HG03066 (cell line): ENCODE measurements around the gene ZNF18.
"Not testable (repeated sequence)": the region's sequence is repeated elsewhere in the genome, so short reads cannot be mapped to it uniquely, and the experiment has no call there.

Experiments used
- ATAC-seq: cut with Tn5 transposase; IDR thresholded peaks from one replicate; pipeline ENCODE4 v1.9.1; 2021; ENCODE audit warnings: low read depth; ENCODE audit not compliant: unreplicated experiment

The ZNF18 gene

DNA sequence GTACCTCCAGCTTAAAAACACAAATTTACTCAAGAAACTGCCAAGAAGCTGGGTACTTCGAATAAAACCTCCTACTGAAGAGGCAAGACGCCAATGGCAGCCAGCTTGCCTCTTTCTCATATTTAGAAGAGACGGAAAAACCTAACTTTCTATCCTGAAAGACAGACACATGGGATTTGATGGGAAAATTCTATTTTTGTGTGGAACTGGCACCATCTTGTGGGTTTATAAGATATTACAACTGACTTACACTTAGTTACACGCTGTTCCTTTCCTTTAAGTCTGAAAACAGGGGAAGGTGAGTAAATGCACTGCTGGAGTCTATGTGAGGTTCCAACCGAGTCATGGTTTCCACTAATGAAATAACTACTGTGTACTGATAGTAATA lies 10.3 kb downstream of the ZNF18 start:
- no peak for ATAC-seq

DNA sequence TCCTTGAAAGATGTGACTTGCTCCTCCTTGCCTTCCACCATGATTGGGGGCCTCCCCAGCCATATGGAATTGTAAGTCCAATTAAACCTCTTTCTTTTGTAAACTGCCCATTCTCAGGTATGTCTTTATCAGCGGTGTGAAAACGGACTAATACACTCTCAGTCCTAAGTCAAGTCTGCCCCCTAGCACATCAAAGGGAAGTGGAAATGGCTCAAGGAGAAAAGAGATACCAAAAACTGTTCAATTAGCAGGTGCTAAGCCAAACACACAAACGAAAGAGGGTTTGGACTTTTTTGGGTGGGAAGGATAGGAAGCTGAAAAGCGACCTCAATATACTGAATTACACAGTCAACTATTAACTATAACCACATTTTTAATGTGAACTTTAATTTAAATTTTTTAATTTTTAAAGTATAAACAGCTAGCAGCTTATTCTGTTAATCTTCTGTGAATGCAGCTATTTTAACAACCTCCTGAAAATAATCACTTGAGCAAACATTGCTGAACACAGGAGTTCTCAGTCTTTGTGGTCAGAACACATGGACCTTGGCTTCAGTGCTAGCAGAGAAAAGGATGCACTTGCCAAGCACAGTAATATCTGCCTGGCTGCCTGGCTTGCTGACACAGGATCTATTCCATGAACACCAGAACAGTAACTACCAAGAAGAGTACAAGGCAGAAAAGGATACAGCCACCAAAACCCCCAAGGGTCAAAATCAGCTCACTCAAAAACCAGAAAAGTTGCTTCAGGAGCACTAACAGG lies 10.9 kb downstream of the ZNF18 start:
- ATAC-seq: no peak

DNA sequence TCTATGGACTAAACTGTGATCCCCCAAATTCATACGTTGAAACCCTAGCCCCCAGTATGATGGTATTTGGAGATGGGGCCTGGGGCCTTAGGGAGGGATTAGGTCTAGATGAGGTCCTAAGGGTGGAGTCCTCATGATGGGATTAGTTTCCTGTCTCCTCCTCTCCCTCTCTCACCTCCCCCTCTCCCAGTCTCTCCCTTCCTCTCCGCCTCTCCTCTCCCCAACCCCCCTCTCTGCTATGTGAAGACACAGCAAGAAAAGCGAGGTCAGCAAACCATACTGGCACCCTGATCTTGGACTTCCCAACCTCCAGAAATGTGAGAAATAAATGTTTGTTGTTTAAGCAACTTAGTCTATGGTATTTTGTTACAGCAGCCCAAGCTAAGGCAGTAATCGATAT lies 15.4 kb downstream of the ZNF18 start:
- ATAC-seq: no peak

DNA sequence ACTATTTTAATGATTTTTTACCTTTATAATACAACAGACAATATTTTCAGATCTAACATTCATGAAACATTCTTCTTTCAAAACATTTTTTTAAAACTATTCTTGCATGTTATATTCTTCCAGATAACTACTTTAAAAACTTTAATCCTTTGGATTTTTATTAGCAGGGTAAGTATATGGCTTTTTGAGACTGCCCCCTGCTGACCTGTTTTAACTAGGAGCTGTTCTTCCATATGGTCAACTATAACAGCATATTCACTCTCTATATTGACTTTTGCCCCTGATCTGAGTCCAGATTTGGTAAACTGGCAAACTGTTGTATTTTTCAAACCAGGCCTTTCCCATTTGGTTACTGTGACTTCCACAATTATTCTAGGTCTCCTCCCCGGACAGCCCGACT lies 16.5 kb downstream of the ZNF18 start:
- ATAC-seq: no peak

DNA sequence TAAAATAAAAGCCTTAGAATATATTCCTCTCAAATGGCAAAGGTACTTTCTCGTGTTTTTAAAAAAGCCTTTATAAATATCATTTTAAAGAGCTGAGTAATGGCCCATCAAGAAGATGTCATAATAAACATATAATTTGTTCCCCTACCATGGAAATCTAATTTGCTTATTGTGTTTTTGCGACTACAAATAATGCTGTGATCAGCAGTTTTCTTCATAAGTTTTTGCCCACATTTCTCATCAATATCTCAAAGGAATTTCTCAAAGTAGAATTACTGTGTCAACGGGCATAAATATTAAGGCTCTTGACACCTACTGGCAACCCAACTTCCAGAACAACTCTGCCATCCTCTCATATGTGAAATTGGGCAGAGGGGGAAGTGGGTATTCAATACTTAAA lies 17.5 kb downstream of the ZNF18 start:
- no peak for ATAC-seq

DNA sequence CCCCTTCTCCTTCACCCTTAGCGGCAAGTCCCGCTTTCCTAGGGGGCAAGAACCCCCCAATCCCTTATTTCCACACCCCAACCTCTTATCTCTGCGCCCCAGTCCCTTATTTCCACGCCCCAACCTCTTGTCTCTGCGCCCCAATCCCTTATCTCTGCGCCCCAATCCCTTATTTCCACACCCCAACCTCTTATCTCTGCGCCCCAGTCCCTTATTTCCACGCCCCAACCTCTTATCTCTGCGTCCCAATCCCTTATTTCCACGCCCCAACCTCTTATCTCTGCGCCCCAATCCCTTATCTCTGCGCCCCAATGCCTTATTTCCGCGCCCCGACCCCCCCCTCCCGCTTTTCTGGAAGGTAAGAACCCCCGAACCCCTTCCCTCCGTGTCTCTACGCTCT lies 24.5 kb downstream of the ZNF18 start:
- not testable (repeated sequence) for ATAC-seq

DNA sequence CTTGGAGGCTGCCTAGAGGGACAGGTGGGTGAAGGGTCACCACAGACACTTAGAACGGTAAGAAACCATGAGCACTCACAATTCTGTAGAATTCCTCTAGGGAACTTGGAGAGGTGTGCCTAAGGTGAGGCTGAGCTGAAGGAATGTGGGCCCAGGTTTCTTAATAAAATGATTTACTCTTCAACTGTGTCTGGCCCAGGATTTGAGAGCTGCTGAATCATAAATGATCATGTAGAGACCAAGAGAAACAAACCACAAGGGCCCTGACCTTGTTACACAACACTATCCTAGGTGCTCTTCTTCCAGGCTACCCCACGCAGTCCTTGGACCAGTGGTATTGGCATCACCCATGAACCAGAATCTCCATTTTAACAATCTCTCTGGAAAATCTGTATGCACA lies 27.7 kb downstream of the ZNF18 start:
- ATAC-seq: no peak

DNA sequence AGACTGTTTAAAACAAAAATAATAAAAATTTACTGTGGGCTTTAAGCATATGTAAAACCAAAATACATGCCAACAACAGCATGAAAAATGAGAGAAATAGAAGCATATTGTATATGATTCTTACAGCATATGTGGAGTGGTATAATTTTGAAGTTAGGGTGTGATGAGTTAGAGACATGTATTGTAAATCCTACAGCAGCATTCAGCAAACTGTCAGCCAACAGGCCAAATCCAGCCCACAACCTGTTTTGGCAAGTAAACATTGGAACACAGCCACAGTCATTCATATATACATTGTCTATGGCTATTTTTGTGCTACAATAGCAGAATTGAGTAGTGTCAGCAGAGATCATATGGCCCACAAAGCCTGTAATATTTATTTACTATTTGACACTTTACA lies 42.3 kb downstream of the ZNF18 start:
- ATAC-seq: no peak

DNA sequence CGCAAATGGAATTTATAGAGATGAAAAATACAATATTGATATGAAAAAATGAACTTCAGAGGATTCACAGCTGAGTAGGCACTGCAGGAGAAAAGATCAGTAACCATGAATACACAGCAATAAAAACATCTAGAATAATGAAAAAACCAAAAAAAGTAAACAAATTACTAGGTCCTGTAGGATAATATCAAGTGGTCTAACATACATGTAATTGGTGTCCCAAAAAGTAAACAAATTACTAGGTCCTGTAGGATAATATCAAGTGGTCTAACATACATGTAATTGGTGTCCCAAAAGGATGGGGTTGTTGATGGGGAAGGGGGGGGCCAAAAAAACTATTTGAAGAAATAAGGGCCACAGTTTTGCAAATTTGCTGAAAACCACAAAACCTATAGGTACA lies 43.4 kb downstream of the ZNF18 start:
- no peak for ATAC-seq

DNA sequence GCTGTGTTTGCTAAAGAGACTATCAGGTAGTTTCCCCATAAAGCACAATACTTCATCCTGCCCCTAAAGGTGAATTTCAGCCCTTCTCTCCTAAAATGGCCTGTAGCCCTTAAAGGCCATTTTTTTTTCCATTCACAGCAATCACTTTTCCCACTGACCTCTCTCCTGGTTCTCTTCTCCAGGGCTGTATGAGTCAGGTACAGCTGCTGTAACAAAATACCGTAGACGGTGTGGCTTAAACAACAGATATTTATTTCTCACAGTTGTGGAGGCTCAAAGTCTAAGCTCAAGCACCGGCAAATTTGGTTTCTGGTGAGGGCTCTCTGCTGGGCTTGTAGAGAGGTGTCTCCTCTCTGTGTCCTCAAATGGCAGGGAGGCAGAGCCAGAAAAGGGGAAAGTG lies 44.7 kb downstream of the ZNF18 start:
- ATAC-seq: no peak

DNA sequence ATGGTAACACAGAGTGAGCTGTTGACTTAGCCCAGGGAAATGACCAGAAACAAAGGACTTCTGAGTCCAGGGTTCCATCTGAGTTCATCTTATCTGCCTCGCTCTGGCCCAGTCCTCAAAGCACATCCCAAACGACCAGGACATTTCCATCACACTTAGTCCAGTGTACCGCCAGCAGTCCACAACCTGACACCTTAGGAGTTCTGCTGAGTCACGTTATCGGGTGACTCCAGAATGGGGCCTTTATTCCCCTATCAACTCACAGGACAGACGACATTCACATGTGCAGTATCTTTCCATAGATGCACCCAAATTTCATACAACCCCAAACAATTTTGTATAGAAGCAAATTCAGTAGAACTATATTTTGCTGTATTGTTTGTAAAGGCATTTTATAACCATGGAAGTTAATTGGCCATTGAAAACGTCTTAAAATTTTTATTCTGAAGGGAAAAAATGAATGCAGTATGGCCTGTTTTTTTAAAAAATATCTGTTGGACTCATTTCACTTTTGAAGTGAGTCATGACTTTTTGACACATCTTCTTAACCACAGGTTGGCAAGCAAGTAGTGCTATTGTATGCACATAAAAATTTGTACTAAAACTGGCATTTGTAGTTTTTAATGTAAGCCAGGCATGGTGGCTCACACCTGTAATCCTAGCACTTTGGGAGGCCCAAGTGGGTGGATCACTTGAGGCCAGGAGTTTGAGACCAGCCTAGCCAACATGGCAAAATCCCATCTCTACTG lies 46.3 kb downstream of the ZNF18 start:
- ATAC-seq: no peak

DNA sequence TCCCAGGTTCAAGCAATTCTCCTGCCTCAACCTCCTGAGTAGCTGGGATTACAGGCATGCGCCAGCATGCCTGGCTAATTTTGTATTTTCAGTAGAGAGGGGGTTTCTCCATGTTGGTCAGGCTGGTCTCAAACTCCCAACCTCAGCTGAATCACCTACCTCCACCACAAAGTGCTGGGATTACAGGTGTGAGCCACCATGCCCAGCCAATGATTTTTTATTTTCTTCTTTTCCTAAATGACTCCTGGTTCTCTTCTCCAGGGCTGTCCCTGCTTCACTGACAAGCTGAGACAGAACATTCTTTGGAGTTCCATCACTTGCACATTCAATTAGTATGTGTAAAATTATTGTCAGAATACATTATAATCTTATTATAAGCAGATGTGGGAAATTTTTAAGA lies 47.7 kb downstream of the ZNF18 start:
- not testable (repeated sequence) for ATAC-seq

DNA sequence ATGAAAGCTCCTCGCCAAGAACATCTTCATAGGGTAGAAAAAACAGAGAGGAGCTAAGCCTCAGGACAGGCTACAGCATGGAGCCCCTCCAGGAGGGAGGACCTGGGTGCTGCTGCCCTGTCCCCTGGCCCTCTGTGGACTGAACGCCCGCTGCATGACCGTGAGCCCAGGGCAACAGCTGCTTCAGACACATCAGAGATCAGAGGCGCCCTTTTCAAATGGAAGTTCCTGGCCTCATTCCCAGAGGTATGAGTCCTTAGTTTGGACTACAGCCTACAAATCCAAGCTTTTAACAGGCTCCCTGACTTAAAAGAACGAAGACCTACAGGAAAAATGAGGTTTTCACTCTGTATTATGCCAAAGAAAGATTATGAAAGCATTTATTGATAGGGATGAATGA lies 48.5 kb downstream of the ZNF18 start:
- ATAC-seq: no peak

DNA sequence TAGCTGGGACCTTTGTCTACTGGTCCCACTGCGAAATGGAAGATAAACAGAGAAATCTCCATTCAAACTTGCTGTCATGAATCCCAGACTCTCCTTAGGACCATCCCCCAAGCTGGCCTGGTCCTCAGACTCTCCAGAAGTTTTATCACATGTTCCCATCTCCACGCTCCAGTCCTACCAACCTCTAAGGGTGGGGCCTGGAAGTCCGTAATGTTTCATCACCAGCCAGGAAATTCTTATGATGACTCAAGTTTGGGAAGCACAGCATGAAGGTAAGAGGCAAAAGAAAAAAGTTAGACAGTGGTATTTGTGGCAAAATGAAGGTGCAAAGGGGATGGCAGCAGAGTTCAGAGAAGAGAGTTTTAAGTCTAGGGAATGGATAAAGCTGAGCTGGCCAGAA lies 52.7 kb downstream of the ZNF18 start:
- ATAC-seq: no peak

DNA sequence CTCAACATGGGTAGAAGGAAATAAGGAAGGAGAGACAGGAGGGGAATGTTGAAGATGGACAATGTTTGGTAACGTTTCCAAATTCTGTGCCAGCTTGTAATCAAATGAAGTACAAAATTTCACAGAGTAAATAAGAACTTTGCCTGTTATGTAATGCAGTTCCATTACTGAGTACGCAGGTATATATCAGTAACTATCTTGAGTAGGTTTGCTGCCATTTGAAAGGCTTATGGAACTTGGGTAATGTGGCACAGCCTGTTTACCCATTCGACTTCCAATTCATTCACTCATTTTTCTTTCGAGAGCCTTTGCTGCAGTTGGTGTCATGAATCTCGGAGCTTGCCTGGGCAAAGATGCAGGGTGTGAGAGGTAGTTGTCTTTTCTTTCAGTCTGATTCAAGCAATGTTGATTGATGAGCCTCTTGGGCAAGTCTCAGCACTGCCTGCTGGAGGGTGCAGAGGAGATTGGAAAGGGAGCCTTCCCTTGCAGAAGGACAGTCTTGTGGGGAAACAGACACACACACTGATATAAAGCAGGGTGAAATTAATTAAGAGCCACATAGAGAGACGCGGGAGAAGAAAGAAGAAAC lies 53.4 kb downstream of the ZNF18 start:
- no peak for ATAC-seq

DNA sequence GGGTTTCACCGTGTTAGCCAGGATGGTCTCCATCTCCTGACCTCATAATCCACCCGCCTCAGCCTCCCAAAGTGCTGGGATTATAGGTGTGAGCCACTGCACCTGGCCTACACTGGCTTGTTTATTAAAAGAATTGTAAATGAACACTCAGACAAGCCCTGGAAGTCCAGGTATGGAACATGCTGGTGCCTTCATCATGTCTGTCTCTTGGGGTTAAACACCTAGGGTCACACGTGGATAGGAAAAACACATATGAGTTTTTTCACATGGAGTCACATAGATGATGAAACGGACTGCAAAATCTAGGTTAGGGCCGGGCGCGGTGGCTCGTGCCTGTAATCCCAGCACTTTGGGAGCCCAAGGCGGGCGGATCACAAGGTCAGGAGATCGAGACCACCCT lies 54.2 kb downstream of the ZNF18 start:
- not testable (repeated sequence) for ATAC-seq

DNA sequence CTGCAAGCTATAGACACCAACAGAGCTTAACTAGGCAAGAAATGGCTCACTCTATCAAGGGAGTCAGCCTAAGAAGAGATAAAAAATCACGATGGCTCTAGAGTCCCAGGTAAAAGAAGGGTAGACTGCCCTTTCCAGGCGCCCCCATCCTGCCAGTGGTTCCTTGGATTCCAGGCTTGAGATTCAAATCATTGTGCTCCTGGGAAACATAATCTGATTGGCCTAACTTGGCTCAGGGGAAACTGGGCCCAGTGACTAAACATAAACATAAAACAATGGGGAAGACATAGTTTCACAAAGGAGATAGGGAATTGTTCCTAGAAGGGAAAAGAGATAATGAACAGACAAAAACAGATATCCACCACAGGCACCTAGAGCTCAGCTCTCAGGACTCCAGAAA lies 56.4 kb downstream of the ZNF18 start:
- ATAC-seq: no peak

DNA sequence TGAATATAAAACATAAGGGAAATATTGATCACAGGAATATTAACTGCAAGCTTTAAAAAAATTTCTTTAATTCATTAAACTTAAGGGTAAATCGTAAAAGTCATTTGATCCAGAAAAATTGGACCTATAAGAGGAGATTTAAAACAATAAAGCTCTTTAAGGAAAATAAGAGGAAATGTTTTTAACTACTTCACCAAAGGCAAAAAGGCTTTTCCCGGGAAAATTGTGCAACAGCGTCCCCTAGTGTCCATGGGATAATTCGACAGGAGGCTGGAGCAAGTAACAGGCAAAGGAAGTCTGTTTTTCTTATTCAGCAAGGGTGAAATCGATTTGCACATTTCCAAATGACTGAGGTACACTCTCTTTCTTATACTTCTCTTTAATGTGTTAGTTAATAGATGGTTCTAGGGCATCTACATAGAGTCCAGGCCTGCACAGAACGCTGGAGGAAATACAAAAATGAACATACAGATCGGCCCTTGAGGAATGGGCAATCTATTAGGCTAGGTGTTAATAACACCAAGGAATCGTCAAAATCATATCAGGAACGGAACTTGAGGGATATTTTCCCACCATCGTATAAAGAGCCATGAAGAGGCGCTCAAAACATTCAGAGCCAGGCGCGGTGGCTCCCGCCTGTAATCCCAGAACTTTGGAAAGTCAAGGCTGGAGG lies 61.4 kb downstream of the ZNF18 start:
- no peak for ATAC-seq

DNA sequence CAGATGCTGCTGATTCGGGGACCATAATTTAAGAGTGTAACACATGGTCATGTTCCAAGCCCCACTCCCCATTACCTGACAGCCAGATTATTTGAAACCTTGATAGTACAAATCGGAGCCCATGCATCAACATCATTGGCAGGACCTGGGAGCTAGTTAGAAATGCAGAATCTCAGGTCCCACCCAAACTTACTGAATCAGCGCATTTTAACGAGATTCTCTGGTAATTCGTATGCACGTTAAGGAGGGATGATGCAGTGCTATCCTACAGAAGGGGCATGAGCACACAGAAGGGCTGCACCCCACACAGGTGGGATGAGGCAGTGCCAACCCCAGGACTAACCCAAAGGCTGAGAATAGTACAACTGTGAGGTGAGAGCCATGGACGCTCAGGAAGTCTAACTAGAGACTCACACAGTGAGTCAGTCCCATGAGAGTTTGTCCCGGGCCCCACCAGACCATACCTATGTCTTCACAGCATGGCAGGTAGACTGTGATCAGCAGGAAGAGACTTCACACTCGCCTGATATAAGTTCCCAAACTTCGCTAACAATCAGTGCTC lies 64.9 kb downstream of the ZNF18 start:
- ATAC-seq: no peak

DNA sequence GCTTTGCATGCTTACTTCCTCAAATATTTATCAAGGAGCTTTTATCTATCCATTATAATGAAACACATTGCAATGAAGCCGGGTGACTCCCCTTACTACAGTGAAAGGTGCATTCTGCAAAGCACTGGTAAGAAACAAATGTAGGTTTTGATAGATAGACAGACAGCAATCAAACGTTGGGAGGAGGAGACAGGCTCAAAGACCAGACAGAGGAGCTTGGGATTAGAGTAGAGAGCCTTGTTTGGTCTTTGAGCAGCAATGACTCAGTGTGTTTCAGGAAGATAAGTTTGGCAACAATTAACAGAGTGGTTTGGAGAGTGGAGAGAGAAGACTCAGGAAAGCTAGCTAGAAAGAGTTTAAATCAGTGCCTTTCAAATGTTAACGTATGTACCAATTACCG lies 68.8 kb downstream of the ZNF18 start:
- ATAC-seq: no peak
